Heart left ventricle (tissue), 13 donors: ENCODE results near the gene SETD2.

Experiments
- POLR2A ChIP-seq, 2 donors: fragments of 450-650 bp; IDR thresholded peaks; one replicate each; pipeline ENCODE4 v1.6.1; 2017; ENCODE audit warnings: antibody characterized with exemption in 2 of 2, mild to moderate bottlenecking in 2 of 2, moderate library complexity in 2 of 2
- TF ChIP-seq, protein P1 (sequence below), 12 donors: fragments of 200-600 bp; sonication (generic) in 4 of 12; IDR thresholded peaks; one replicate each; pipeline versions ENCODE4 v1.5.0 to v1.8.0; 2018 to 2022; ENCODE audit warnings: antibody characterized with exemption in 12 of 12, mild to moderate bottlenecking in 5 of 12
- donor health status: ischemic (EF 13 %, LVEDD 7.1; RV severe dilation, severe dysfunction).
- donor health status: DM: no; HTN: yes; CAD: no.
- donor health status: DM: no; HTN: no; CAD: no.
- donor health status: ischemic (EF 25% LVEDD 6.9; RV normal size, moderate dysfunction).
- donor health status: ischemic (EF 25% LVEDD 5.7; RV mildly dilated, moderate dysfunction).
- donor health status: ischemic (EF 35%, LVEDD 5.7; RV mildly dilated, moderate dysfunction).
- donor health status: nonischemic (EF 11% LVEDD 7.7; RV severe dilation, severe dysfunction).
- donor health status: DM: yes; HTN: yes; CAD: no.
- donor health status: PGD.
- donor health status: ischemic (EF 29% LVEDD 5.4; RV normal size, mild dysfunction).
- donor health status: nonischemic (EF 23%, LVEDD 6.1; RV moderate dilation, normal function).

DNA sequence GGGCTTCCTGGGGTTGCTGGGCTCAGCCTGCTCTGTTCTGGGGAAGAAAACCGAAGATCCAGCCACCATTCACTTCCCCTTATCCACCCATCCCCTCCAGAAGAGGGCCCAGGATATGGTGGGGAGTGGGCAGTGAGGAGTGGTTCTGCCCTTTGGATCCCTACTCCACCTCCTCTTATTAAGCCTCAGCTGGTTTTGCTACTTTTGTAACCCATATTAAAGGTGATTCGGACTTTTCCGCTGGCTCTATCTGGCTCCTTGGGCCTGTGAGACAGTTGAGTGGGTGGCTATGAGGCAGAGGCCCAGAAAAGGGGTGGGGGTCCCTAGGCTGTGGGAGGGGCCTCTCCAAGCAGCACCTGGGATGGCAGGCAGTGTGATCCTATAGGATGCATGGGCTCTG lies 150.7 kb downstream of the SETD2 start:
- TF ChIP-seq, protein P1, sequence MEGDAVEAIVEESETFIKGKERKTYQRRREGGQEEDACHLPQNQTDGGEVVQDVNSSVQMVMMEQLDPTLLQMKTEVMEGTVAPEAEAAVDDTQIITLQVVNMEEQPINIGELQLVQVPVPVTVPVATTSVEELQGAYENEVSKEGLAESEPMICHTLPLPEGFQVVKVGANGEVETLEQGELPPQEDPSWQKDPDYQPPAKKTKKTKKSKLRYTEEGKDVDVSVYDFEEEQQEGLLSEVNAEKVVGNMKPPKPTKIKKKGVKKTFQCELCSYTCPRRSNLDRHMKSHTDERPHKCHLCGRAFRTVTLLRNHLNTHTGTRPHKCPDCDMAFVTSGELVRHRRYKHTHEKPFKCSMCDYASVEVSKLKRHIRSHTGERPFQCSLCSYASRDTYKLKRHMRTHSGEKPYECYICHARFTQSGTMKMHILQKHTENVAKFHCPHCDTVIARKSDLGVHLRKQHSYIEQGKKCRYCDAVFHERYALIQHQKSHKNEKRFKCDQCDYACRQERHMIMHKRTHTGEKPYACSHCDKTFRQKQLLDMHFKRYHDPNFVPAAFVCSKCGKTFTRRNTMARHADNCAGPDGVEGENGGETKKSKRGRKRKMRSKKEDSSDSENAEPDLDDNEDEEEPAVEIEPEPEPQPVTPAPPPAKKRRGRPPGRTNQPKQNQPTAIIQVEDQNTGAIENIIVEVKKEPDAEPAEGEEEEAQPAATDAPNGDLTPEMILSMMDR (IDR thresholded peaks at IDR 0.05) = no peak
- no peak for TF ChIP-seq POLR2A (IDR thresholded peaks at IDR 0.05)
